Measurements from ENCODE around the gene ICA1L.

ICA1L gene

DNA sequence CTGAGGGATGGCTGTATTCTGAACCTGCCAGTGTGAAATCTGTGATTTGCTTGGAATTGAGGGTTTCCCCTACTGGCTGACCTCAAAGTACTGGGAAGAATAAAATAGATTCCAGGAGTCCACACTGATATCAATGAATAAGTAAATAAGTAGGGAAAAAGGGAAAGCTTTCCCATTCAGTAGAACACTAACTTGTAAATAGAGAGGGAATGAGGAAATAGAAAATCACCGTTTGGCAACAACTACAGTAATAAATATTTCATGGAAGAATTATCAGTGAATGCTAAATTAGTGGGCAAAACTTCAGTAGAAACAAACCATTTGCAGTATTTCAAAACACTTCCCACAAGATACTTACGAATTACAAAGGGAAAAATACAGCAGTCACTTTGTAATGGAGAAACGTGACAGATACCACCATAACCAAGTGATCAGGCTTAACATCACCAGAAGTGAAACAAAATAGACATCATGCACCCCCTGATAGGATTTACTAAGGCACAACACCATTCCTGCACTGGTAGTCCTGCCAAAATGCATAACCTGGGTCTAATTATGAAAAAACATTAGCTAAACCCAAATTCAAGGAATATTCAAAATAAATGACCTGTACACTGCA is 88.5 kb downstream of the ICA1L start:
- DNase-seq (ENCODE audit: low spot score), result no peak

DNA sequence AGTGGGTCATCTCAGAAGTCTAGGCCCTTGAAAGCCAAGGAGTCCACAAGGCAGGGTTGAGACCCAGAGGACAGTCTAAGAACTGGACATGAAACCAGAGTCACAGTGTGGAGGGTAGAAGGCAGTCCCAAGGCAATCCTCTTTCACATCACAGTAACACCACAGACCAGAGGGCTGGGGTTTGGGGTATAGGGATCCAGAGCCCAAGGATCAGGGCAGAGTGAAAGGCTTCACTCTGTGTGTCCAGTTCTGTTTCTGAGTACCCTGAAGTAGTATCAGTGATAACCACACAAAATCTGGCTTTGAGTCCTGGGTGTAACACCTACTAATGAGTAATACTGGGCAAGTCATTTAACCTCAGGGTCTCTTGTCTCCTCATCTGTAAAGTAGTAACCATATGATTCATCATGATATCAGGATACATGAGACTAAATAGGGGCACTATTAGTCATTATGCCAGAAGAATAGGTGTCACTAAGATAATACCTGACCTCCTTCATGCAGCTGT is 91.0 kb downstream of the ICA1L start:
- DNase-seq (ENCODE audit: low spot score), result peak; percentile 31

DNA sequence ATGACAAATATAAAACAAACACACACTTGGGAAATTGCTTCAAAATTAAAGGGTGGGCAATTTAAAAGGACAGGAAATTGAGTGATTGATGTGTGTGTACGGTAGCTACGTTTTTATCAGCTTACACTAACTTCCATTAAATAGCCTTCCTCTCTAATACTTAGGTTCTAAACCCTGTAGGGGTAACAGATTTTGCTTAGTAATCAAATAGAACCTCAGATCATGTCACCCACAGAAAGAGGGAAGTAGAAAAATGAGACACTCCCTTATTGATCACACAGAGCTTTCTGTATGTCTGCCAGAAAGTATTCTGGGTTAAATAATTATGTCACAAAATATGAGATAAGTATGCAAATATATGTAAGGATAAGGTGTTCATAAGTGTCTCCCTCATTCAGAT is 93.3 kb downstream of the ICA1L start:
- no peak for DNase-seq (ENCODE audit: low spot score)

DNA sequence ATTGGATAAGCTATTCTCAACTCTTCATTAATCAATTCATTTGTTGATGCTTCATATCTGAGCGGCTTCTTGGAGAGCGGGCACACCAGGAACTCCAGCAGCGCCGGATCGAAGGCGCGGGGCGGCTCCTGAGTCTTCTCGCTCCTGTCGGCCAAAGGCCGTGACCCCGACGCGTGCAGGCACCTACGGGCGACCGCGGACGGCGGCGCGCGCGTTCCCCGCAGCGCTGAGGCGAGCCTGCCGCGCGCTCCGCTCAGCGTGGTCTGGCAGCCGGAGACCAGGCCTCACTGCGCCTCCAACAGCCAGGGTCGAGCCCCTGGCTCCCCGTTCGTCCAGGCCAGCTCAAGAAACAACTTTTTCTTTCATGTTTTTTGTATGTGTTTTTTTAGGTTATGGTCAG is 97.5 kb downstream of the ICA1L start:
- DNase-seq (ENCODE audit: low spot score), result no peak

DNA sequence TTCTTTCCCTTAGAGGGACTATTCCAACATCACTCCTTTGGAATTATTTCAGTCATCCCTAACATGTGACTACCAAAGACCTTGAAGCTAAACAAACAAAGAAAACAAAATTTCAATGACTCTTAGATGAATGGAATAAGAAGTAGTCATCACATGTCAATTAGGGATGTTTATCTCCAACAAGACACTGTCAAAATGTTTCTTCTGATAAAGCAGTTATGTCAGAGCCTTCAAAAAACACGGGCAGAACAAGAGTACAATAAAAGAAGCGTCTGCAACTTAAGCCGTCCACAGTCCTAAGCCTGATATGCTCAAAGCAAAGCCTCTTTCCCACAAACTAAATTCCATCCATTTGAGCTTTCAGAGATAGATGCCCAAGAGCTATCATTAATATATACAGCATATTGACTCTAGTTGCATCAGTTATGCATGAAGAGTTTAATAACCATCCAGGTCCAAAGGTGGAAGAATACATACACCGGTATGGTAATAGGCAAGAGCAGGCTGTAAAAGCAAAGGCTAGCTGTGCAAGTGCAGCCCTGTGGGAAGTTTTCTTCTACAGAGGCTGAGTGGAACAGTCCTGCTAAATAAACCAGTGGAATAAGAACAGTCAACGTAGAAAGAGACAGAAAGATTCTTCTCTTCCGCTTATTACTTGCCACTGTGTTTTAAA is 98.1 kb downstream of the ICA1L start:
- peak; percentile 24 for DNase-seq (ENCODE audit: low spot score)

DNA sequence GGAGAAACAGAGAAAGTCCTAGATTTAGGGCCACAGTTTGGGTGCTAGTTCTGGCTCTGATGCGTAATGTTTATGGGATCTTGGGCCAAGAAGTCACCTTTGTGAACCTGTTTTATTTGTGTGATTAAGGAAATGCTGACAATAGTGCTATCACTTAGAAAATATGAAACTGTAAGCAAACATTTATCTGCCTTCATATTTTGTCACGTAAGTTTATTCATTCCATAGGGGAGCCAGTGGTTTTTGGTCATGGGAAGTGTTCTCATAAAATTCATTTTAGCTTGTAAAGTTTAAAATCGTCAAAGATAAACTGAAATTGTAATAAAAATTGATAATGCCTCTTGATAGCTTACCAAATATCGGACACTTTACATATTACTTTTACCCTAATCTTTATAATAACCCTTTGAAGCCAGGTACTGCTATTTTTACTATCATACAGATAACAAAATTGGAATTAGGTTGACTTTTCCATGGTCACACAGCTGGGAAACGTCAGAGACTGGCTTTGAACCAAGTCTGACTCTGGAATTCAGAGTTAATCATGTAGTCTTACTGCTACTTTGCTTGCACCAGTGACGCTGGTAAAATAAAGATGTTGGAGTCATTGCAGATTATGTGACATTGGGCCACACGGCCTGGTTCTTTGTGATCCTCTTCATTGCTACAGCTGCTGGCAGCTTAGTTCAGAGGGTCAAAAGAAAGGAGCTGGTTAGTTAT is 99.7 kb downstream of the ICA1L start:
- DNase-seq (ENCODE audit: low spot score), result no peak

DNA sequence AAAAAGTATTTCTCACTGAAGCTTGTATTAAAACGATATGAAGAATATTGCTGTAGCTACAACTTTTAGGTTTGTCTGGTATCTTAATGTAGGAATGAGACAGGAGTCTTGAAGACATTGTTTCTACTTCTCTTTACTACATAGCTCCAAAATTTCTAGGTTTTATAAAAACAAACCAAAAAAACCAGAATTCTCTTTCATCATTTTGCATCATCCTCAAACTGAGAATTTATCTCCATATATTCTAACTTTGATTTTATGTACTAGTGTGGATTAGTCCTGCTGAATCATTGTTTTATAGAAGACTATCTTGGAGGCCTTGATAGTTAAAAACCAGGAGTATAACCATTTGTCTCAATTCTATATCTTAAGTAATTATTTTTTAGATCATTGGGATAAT is 100.2 kb downstream of the ICA1L start:
- DNase-seq (ENCODE audit: low spot score), result no peak

DNA sequence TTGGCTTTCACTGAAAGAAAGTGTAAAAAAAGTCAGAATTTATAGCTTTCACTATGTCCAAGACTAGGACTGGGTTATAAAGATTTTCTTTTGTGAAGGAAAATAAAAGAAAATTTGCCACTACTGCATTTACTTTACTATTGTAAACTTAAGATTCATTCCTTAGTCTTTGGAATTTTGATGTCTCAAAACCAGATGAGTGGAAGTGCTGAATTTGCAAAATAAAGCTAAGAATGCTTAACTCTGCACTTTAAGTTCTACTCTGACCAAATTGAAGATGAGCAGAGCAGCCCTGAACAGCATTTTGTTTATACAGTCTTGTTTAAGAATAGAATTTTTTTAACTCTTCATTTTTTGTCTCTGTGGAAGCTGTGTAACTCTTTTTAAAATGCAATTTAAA is 102.4 kb downstream of the ICA1L start:
- DNase-seq (ENCODE audit: low spot score), result no peak

DNA sequence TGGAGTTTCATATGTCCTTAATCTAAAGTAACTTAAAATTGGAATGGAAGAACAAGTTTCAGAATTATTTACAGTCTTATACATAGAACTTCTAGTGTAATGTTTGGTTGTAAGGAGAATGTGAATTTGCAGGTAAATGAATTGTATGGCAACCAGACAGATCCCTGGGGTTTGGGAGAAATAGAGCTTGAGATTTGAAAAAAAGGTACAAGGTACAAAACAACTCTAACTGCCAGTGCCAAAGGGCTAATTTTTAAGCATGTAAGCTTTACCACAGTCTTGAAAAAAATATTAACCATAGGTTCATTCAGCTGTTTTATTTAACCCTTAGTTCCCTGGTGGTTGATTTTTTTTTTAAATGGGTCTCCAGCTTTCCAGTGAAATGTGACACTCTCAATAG is 103.3 kb downstream of the ICA1L start:
- no peak for DNase-seq (ENCODE audit: low spot score)

DNA sequence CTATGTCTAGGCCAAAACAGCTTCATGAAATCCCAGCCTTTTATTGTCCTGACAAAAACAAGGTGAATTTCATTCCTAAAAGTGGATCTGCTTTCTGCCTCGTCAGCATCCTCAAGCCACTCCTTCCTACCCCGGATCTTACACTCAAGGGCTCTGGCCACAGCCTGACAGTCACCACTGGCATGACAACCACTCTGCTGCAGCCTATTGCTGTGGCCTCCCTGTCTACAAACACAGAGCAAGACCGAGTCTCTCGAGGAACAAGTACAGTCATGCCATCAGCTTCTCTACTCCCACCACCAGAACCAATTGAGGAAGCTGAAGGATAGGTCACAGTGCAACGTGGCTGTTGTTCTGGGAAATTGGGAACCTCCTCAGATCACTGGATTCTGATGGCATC is 106.1 kb downstream of the ICA1L start:
- no peak for DNase-seq (ENCODE audit: low spot score)

DNA sequence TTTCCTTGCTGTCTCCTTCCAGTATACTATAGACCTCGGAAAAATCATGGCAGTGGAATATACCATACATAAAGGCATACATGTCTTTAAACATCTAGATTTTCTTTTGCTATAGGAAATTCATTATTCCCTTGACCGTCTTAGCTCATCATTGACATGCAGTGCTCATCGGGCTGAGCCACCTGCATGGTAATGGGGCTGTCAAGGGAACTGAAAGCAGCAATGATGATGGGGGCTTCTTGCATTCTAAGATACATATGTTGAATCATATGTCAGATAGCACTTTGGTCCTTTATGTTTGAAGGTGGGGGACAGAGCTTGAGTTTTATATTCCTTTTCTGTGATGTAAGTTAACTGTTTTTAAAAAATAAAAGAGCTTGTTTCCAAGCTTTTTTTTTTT is 106.6 kb downstream of the ICA1L start:
- DNase-seq (ENCODE audit: low spot score), result no peak

DNA sequence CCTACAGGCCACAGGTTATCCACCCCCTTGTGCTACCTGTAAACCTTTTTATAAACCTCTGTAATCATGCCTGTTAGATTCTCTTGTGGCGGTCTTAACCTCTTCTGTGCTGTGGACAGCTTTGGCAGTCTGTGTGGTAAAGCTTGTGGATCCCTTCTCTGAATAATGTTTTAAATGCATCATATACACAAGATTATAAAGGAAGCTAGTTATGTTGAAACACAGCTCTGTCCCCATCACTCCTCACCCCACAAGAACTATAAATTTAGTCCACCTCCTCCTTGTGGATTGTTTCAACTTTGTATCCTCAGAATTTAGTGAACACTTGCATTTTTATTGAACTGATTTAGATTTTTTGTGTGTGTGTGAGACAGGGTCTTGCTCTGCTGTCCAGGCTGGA is 107.7 kb downstream of the ICA1L start:
- DNase-seq (ENCODE audit: low spot score), result no peak

DNA sequence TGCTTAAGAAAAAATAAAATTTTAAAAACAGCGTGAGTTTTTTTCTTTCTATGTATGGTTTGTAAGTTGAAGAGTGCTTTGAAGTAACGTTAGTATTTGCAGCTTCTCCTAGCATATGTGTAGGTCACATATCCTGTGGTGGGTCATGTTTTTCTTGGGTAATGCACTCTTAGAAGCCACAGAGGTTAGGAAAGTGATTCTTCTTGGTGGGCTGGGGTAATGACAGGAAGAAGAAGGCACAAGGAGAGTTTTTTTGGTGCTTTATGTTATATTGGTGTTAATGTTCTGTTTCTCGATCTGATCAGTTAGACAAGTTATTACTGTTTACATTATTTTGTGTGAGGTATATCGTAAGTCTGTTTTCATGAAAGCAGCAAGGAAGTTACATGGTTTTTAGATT is 109.0 kb downstream of the ICA1L start:
- no peak for DNase-seq (ENCODE audit: low spot score)

DNA sequence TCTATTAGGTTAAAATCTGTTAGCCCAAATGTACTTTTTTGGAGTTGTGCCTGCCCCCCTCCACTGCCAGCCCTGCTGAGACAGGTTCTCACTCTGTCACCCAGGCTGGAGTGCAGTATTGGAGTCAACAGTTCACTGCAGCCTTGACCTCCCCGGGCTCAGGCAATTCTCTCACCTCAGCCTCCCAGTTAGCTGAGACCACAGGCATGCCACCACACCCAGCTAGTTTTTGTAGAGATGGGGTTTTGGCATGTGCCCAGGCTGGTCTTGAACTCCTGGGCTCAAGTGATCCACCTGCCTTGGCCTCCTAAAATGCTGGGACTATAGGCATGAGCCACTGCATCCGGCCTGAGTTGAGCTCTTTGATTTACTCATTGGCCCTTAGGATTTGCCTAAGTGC is 110.7 kb downstream of the ICA1L start:
- DNase-seq (ENCODE audit: low spot score), result no peak

DNA sequence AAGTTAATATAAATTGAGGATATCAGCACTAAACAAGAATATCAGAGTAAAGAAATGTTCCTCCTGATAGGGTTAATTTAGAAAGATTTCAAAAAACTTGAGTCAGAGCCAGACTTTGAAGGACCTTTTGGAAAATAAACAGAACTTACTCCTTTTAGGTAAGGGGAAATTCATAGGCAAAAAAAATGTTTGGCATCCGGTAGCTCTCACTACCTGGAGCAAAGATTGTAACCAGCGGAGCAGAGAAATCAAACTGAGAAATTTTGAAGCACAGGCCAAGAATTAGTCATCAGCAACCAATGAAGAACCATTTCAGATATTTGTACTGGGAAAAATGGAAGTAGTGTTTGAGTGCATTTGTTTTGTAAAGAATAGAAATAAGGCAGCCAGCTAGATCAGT is 113.0 kb downstream of the ICA1L start:
- DNase-seq (ENCODE audit: low spot score), result no peak

DNA sequence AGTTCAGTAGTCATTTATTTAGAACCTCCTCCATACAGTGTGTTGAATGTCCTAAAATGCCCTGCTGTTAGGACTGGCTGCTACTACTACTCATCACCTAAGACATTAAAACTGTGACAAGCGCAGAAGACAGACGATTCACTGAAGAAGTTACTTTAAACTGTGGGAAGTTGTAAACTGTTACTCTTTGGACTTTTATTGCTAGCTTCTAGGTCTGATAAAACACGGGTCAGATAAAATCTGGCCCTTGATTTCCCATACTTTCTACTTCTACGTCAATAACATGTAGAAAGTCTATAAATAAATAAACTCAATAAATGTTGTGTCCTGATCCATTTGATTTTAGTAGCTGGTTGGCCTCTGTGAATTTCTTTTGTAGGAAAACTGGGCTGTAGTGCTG is 113.4 kb downstream of the ICA1L start:
- DNase-seq (ENCODE audit: low spot score), result no peak

DNA sequence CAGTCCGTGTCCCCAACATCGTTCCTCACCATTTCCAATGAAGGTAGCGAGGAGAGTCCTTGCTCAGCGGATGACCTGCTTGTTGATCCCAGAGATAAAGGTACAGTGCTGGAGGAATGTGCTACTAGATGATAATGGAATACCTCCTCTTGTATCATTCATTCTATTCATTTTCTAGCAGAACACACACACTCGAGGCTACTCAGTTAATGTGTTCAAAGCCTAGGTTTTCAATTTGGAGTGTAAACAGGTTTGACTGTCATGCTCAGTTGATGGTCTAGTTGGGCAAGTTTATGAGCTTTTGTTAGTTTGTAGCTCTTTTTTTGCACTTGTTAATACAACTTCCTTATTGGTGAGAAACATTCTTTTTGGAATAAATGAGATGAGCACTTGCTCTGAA is 114.2 kb downstream of the ICA1L start:
- DNase-seq (ENCODE audit: low spot score), result no peak

DNA sequence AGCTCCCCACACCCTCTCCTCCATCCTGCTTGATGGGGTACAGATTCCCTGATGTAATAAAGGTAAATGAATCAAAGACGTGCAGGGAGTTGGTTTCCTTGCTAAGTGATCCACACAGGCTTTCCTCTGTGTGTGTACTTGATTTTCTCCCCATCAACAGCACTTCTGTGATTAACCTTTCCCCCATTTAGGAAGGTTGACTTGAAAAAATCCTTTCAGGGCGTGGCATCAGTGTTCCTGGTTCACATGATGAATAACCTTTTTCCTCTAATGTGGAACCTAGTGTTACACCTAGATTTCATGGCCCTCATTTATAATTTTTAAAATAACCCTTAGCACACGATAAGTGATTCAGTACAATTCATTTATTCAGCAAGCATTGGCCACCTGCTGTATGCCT is 115.0 kb downstream of the ICA1L start:
- DNase-seq (ENCODE audit: low spot score), result peak; percentile 26

DNA sequence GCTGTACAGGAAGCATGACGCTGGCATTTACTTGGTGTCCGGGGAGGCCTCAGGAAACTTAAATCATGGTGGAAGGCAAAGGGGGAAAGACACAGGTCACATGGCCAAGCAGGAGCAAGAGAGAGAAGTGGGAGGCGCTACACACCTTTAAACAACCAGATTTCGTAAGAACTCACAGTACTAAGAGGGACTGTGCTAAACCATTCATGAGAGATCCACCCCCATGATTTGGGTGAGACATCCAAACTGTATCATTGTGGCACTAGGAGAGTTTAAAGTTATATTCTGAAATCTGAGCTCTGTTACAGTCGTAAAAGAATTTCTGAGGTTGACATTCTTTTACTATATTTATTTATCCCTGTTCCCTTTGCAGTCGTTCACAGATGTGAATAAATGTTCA is 116.6 kb downstream of the ICA1L start:
- DNase-seq (ENCODE audit: low spot score), result no peak

DNA sequence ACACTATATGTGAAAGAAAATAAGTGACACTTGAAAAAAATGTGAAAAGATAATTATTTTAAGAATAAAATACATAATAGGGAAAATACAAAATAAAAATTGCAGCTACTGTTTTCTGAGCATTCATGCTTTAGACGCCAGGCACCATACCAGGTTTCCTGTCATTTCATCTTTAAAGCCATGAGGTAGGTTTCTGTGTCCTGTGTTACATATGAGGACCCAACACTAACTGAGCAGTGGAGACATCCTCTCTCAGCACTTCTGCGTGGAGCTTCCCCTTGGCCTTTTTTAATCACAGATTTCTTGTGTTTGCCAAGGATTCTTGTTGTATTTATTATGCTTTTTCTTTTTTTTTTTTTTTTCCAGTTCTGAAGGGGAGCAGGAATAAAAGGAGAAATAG is 119.5 kb downstream of the ICA1L start:
- no peak for DNase-seq (ENCODE audit: low spot score)

DNA sequence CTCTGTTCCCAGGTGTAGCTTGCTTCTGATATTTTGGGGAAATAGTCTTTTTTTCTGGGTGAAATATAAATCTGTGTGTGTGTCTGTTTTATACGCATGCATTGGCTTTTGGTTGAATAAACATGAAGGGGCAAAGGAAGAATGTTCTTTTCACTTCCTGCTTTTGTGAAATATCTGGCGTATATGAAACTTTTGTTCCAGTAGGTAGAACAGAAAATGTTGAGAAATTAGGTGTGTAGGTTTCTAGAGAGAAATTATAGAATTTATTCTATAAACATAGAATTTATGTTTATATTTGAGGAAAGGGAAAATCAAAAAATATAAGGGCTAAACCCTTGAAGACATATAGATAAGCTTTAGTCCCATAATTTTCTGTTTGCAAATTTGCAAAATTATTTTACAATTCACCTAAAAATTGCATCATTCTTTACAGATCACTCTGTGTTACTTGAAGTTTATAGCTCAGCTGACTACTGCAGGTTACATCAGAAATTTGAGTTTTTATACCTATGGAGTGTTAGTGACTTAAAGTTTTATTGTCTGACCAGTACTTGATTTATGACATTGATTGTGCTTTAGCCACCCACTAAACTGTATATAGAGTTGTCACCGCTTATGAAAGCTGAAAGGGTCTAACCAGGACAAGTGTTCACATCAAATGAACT is 120.7 kb downstream of the ICA1L start:
- DNase-seq (ENCODE audit: low spot score), result no peak

DNA sequence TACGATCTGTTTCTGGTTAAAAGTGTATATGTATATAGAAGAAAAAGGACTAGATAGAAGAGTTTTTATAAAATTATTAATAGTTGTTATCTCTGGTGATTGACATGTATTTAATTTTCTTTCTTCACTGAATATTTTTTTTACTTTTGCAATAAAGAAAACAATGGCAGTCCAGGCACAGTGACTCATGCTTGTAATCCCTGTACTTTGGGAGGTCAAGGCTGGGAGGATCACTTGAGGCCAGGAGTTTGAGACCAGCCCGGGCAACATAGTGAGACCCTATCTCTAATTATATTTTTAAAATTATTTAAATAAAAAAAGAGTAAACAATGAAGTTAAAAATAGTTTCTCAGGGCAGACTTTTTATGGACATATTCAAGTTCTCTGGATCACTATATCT is 122.1 kb downstream of the ICA1L start:
- no peak for DNase-seq (ENCODE audit: low spot score)

DNA sequence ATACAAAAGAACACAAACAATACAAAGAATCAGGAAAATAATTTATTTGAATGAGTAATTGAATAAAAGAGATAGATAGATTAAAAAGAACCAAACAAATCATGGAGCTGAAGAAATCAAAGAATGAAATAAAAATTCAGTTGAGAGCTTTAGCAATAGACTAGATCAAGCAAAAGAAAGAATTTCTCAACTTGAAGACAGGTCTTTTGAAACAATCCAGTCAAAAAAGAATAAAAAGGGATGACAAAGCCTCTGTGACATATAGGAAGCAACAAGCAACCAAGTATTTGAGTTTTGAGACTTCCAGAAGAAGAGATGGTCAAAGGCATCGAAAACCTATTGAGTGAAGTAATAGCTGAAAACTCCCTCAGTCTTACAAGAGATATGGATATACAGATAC is 128.0 kb downstream of the ICA1L start:
- DNase-seq (ENCODE audit: low spot score), result no peak

All from LoVo (cell line).